ENCODE measurements around the gene MUC21. TPM values are rescaled to one million over a fixed set of nuclear protein-coding genes. Genes with fewer than 3 reads are reported as not detected.

The MUC21 gene
- total and polyA plus RNA-seq, 9 of the 15 experiments (the other 6 are each of a cell fraction or from before 2014, with no cell fraction given), result not detected

GRCh38 chr6:30955367-30956042, 28.0 kb upstream of the MUC21 start (continued):
- TF ChIP-seq, protein P1, sequence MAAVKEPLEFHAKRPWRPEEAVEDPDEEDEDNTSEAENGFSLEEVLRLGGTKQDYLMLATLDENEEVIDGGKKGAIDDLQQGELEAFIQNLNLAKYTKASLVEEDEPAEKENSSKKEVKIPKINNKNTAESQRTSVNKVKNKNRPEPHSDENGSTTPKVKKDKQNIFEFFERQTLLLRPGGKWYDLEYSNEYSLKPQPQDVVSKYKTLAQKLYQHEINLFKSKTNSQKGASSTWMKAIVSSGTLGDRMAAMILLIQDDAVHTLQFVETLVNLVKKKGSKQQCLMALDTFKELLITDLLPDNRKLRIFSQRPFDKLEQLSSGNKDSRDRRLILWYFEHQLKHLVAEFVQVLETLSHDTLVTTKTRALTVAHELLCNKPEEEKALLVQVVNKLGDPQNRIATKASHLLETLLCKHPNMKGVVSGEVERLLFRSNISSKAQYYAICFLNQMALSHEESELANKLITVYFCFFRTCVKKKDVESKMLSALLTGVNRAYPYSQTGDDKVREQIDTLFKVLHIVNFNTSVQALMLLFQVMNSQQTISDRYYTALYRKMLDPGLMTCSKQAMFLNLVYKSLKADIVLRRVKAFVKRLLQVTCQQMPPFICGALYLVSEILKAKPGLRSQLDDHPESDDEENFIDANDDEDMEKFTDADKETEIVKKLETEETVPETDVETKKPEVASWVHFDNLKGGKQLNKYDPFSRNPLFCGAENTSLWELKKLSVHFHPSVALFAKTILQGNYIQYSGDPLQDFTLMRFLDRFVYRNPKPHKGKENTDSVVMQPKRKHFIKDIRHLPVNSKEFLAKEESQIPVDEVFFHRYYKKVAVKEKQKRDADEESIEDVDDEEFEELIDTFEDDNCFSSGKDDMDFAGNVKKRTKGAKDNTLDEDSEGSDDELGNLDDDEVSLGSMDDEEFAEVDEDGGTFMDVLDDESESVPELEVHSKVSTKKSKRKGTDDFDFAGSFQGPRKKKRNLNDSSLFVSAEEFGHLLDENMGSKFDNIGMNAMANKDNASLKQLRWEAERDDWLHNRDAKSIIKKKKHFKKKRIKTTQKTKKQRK (IDR thresholded peaks at IDR 0.05; ENCODE audit: borderline replicate concordance, low read depth, low read length), result no peak
- TF ChIP-seq PRPF4 (IDR thresholded peaks at IDR 0.05; ENCODE audit: insufficient read depth, low read depth, low read length, poor library complexity, severe bottlenecking) (no peak), HMG20B (CRISPR knock-in tag; IDR thresholded peaks at IDR 0.05) (no peak), ERF (CRISPR knock-in tag; IDR thresholded peaks at IDR 0.05) (no peak), TCF15 (CRISPR knock-in tag; IDR thresholded peaks at IDR 0.05) (no peak), DEAF1 (CRISPR knock-in tag; IDR thresholded peaks at IDR 0.05) (no peak), HMGN3 (IDR thresholded peaks at IDR 0.05; ENCODE audit: borderline replicate concordance, extremely low read depth, insufficient read length, low read depth, low read length) (peak; percentile 96), AFF1 (IDR thresholded peaks at IDR 0.05; ENCODE audit: low read depth in 1 of 2, partially characterized antibody in 2 of 2) (no peak)
- TF ChIP-seq, protein P2, sequence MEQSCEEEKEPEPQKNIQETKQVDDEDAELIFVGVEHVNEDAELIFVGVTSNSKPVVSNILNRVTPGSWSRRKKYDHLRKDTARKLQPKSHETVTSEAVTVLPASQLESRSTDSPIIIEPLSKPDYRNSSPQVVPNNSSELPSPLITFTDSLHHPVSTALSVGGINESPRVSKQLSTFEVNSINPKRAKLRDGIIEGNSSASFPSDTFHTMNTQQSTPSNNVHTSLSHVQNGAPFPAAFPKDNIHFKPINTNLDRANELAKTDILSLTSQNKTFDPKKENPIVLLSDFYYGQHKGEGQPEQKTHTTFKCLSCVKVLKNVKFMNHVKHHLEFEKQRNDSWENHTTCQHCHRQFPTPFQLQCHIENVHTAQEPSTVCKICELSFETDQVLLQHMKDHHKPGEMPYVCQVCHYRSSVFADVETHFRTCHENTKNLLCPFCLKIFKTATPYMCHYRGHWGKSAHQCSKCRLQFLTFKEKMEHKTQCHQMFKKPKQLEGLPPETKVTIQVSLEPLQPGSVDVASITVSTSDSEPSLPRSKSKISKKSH (CRISPR knock-in tag; IDR thresholded peaks at IDR 0.05), result no peak
- TF ChIP-seq, protein P3, sequence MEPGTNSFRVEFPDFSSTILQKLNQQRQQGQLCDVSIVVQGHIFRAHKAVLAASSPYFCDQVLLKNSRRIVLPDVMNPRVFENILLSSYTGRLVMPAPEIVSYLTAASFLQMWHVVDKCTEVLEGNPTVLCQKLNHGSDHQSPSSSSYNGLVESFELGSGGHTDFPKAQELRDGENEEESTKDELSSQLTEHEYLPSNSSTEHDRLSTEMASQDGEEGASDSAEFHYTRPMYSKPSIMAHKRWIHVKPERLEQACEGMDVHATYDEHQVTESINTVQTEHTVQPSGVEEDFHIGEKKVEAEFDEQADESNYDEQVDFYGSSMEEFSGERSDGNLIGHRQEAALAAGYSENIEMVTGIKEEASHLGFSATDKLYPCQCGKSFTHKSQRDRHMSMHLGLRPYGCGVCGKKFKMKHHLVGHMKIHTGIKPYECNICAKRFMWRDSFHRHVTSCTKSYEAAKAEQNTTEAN (CRISPR knock-in tag; IDR thresholded peaks at IDR 0.05), result no peak
